Measurements from ENCODE around the gene CCKAR.

The CCKAR gene

GRCh38 chr4:26457412-26457811, 32.9 kb downstream of the CCKAR start:
- DNase-seq = no peak

- no peak for DNase-seq
Observed at GRCh38 chr4:26455571-26455970, 34.7 kb downstream of the CCKAR start.

GRCh38 chr4:26454961-26455360, 35.3 kb downstream of the CCKAR start:
- no peak for DNase-seq

GRCh38 chr4:26452565-26453531, 37.4 kb downstream of the CCKAR start:
- no peak for DNase-seq

GRCh38 chr4:26451597-26451996, 38.7 kb downstream of the CCKAR start:
- DNase-seq = no peak

- DNase-seq = no peak
Observed at GRCh38 chr4:26450418-26450817, 39.9 kb downstream of the CCKAR start.

- DNase-seq = no peak
Observed at GRCh38 chr4:26447378-26447777, 42.9 kb downstream of the CCKAR start.

- DNase-seq = no peak
Observed at GRCh38 chr4:26441771-26442170, 48.5 kb downstream of the CCKAR start.

GRCh38 chr4:26441102-26441501, 49.2 kb downstream of the CCKAR start:
- DNase-seq = no peak

- no peak for DNase-seq
Observed at GRCh38 chr4:26434030-26434639, 56.1 kb downstream of the CCKAR start.

GRCh38 chr4:26433556-26433955, 56.7 kb downstream of the CCKAR start:
- no peak for DNase-seq

- no peak for DNase-seq
Observed at GRCh38 chr4:26432419-26432818, 57.9 kb downstream of the CCKAR start.

- no peak for DNase-seq
Observed at GRCh38 chr4:26431461-26432180, 58.7 kb downstream of the CCKAR start.
